ENCODE data around the gene PKHD1.

The PKHD1 gene

DNA sequence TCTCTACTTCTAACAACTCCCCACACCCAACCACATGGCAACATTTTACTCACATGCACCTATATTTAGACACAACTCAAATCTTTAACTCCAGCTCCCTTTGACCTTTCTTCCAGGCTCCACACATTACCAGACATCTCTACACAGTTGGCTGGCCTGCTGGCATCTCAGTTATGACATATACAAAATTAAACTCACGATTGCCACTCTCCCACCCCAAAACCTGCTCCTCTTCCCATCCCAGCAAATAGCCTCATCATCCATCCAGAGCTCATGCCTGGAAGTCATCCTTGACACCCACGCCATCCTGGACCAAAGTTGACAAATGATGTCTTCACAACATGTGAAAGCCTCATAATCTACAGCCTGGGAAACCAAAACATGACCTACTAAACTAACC, 176.6 kb downstream of the PKHD1 start:
- Histone ChIP-seq H3K4me1 (ENCODE audit: control insufficient read depth in 1 of 2, insufficient read depth in 2 of 2, low read length in 2 of 2) (no peaks in the 10 kb centered on the region), H2AK5ac (ENCODE audit: low read length) (no peak overlapping the region), H3K18ac (ENCODE audit: low read length) (no peak overlapping the region), H3K27ac (ENCODE audit: low read depth, low read length) (no peak overlapping the region), H3K79me2 (ENCODE audit: control insufficient read depth, insufficient read depth, low read length, poor library complexity) (no peaks in the 10 kb centered on the region), H2BK12ac (ENCODE audit: low read length) (no peak overlapping the region), H4K12ac (ENCODE audit: low read depth, low read length) (no peak overlapping the region), H3K23ac (ENCODE audit: low read length) (no peak overlapping the region), H3K4me3 (ENCODE audit: low read depth, low read length) (no peak overlapping the region), H3K4ac (ENCODE audit: low read depth, low read length) (no peak overlapping the region), H3K9me3 (ENCODE audit: insufficient read depth, low read depth, low read length) (no peaks in the 10 kb centered on the region), H3K4me2 (ENCODE audit: low read length) (no peak overlapping the region), H2BK5ac (ENCODE audit: low read depth, low read length, poor library complexity) (no peak overlapping the region), H3K14ac (ENCODE audit: low read length) (no peak overlapping the region), H2AFZ (ENCODE audit: insufficient read depth, low read length, poor library complexity) (no peak overlapping the region), H3K9ac (ENCODE audit: low read length) (no peak overlapping the region), H3K36me3 (ENCODE audit: control insufficient read depth in 1 of 2, insufficient read depth in 2 of 2, low read length in 2 of 2) (no peaks in the 10 kb centered on the region), H4K91ac (ENCODE audit: low read depth, low read length) (no peak overlapping the region), H3K27me3 (ENCODE audit: insufficient read depth, low read length) (no peaks in the 10 kb centered on the region), H2BK120ac (ENCODE audit: insufficient read depth, low read length, poor library complexity) (no peak overlapping the region), H4K8ac (ENCODE audit: low read depth, low read length) (no peak overlapping the region), H3K79me1 (ENCODE audit: low read length) (no peaks in the 10 kb centered on the region)
- DNase-seq: no peak
- WGBS (ENCODE audit: extremely low coverage, insufficient coverage, insufficient read length): no CpG with 5 or more reads among the region's 2 CpGs

DNA sequence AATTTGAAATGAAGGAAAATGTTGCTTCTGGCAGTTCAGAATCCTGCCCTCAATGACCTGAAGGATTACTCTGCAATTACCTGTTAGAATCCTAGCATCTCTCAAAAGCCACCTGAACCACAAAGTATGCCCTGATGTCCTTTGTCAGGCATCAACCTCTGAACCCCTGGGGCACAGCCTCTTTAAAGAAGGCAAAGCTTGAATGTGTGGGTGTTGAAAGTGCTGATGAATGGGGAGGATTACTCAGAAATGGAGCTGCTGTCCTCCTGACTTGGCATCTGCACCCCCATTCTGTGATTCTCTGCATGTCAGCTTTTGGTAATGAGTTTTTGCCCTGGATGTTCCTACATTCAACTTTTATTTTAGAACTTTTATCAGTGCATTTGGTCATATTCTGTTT, 179.2 kb downstream of the PKHD1 start:
- Histone ChIP-seq H2AFZ (ENCODE audit: insufficient read depth, low read length, poor library complexity) (no peak overlapping the region), H2AK5ac (ENCODE audit: low read length) (no peak overlapping the region)

DNA sequence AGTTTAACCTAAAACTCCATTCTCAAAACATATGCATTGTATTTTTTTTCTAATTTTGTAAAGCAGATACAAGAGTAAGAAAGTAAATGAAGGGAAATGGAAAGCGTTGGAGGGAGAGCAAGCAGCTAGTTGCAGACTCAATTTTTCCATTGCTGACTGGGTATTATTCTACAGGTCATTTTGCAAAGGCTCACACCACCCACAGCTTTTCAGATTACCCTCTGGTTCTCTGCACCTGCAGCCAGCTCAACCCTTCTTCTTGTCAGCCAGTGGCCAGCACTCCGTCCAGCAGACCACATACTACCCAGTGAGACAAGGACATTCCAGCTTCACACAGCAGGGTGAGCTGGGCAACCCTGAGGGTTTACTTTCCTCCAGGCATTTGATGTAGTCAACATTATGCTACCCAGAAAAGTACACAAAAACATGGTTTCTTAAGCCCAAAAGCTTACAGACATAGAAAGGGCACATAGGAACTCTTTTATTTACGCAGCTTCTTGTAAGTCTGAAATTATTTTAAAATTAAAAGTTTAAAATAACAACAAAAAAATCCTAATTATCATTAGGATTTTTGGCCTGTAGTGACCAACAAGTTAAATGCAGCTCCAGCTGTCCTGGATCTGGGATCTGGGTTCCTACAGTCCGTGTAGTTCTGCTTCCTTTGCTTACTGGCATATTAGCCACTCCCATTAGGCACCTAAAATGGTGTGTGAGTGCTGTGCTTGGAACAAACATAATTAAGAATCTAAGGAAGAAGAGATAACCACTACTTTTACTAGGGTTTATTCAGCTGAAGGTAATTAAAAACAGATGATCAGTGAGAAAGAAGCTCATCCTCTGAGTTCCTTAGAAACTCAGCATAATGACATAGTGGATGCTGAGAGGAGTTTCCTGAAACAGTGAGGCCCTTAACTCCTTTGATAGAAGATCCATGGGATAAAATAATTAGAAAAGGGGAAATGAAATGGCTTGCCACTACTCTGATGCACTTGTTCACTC, 185.3 kb downstream of the PKHD1 start:
- no peak overlapping the region for H3K18ac ChIP-seq (ENCODE audit: low read length)
- H2AFZ ChIP-seq (ENCODE audit: insufficient read depth, low read length, poor library complexity): no peak overlapping the region
- no peak for DNase-seq
- H2BK12ac ChIP-seq (ENCODE audit: low read length): no peak overlapping the region
- no peak overlapping the region for H4K91ac ChIP-seq (ENCODE audit: low read depth, low read length)
- no peak overlapping the region for H3K4ac ChIP-seq (ENCODE audit: low read depth, low read length)
- H3K4me2 ChIP-seq (ENCODE audit: low read length): no peak overlapping the region
- H3K4me1 ChIP-seq (ENCODE audit: control insufficient read depth in 1 of 2, insufficient read depth in 2 of 2, low read length in 2 of 2): no peaks in the 10 kb centered on the region
- no peaks in the 10 kb centered on the region for H3K27me3 ChIP-seq (ENCODE audit: insufficient read depth, low read length)
- H2AK5ac ChIP-seq (ENCODE audit: low read length): no peak overlapping the region
- H4K12ac ChIP-seq (ENCODE audit: low read depth, low read length): no peak overlapping the region
- H3K14ac ChIP-seq (ENCODE audit: low read length): no peak overlapping the region
- H3K27ac ChIP-seq (ENCODE audit: low read depth, low read length): no peak overlapping the region
- H3K4me3 ChIP-seq (ENCODE audit: low read depth, low read length): no peak overlapping the region
- H3K9me3 ChIP-seq (ENCODE audit: insufficient read depth, low read depth, low read length): no peaks in the 10 kb centered on the region
- no peak overlapping the region for H4K8ac ChIP-seq (ENCODE audit: low read depth, low read length)
- H3K9ac ChIP-seq (ENCODE audit: low read length): no peak overlapping the region
- no peak overlapping the region for H2BK5ac ChIP-seq (ENCODE audit: low read depth, low read length, poor library complexity)
- H3K79me2 ChIP-seq (ENCODE audit: control insufficient read depth, insufficient read depth, low read length, poor library complexity): no peaks in the 10 kb centered on the region
- no peaks in the 10 kb centered on the region for H3K79me1 ChIP-seq (ENCODE audit: low read length)
- H3K36me3 ChIP-seq (ENCODE audit: control insufficient read depth in 1 of 2, insufficient read depth in 2 of 2, low read length in 2 of 2): no peaks in the 10 kb centered on the region
- no CpG with 5 or more reads among the region's 4 CpGs for WGBS (ENCODE audit: extremely low coverage, insufficient coverage, insufficient read length)
- no peak overlapping the region for H2BK120ac ChIP-seq (ENCODE audit: insufficient read depth, low read length, poor library complexity)
- no peak overlapping the region for H3K23ac ChIP-seq (ENCODE audit: low read length)

More for the DNA sequence above, 179.2 kb downstream of the PKHD1 start:
- DNase-seq: no peak
- Histone ChIP-seq H3K18ac (ENCODE audit: low read length) (no peak overlapping the region), H3K27ac (ENCODE audit: low read depth, low read length) (no peak overlapping the region), H3K79me1 (ENCODE audit: low read length) (no peaks in the 10 kb centered on the region), H3K4me2 (ENCODE audit: low read length) (no peak overlapping the region), H4K8ac (ENCODE audit: low read depth, low read length) (no peak overlapping the region), H4K12ac (ENCODE audit: low read depth, low read length) (no peak overlapping the region), H2BK5ac (ENCODE audit: low read depth, low read length, poor library complexity) (no peak overlapping the region), H4K91ac (ENCODE audit: low read depth, low read length) (no peak overlapping the region), H3K4ac (ENCODE audit: low read depth, low read length) (no peak overlapping the region), H3K79me2 (ENCODE audit: control insufficient read depth, insufficient read depth, low read length, poor library complexity) (no peaks in the 10 kb centered on the region), H3K36me3 (ENCODE audit: control insufficient read depth in 1 of 2, insufficient read depth in 2 of 2, low read length in 2 of 2) (no peaks in the 10 kb centered on the region), H3K4me3 (ENCODE audit: low read depth, low read length) (no peak overlapping the region), H3K4me1 (ENCODE audit: control insufficient read depth in 1 of 2, insufficient read depth in 2 of 2, low read length in 2 of 2) (no peaks in the 10 kb centered on the region), H3K27me3 (ENCODE audit: insufficient read depth, low read length) (no peaks in the 10 kb centered on the region), H3K9me3 (ENCODE audit: insufficient read depth, low read depth, low read length) (no peaks in the 10 kb centered on the region), H3K14ac (ENCODE audit: low read length) (no peak overlapping the region), H3K23ac (ENCODE audit: low read length) (no peak overlapping the region), H3K9ac (ENCODE audit: low read length) (no peak overlapping the region), H2BK120ac (ENCODE audit: insufficient read depth, low read length, poor library complexity) (no peak overlapping the region), H2BK12ac (ENCODE audit: low read length) (no peak overlapping the region)

DNA sequence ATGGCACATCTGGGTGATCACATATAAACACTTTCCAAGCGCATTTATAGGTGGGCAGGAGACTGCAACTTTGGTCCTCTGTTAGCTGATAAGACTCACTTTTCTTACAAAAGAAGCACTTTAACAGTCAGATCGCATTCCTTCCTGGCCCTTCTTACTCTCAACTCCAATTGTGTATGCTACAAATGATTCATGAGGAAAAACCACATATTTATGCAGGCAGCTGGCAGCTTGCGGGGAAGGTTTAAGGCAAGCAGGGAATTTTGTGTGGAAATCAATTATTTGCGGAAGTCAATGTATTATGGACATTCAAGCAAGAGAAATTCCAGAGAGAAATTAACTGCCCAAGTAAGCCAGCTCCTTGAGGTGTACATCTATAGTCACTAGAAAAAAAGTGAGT, 194.0 kb downstream of the PKHD1 start:
- no peak overlapping the region for H3K4me2 ChIP-seq (ENCODE audit: low read length)
- no peak overlapping the region for H2AFZ ChIP-seq (ENCODE audit: insufficient read depth, low read length, poor library complexity)
- no peaks in the 10 kb centered on the region for H3K4me1 ChIP-seq (ENCODE audit: control insufficient read depth in 1 of 2, insufficient read depth in 2 of 2, low read length in 2 of 2)
- H3K9ac ChIP-seq (ENCODE audit: low read length): no peak overlapping the region
- H3K18ac ChIP-seq (ENCODE audit: low read length): no peak overlapping the region
- no peak overlapping the region for H3K27ac ChIP-seq (ENCODE audit: low read depth, low read length)
- no peak overlapping the region for H4K91ac ChIP-seq (ENCODE audit: low read depth, low read length)
- no peak overlapping the region for H3K4me3 ChIP-seq (ENCODE audit: low read depth, low read length)
- no CpG with 5 or more reads among the region's 4 CpGs for WGBS (ENCODE audit: extremely low coverage, insufficient coverage, insufficient read length)
- no peak overlapping the region for H2BK12ac ChIP-seq (ENCODE audit: low read length)
- no peak overlapping the region for H3K23ac ChIP-seq (ENCODE audit: low read length)
- H4K8ac ChIP-seq (ENCODE audit: low read depth, low read length): no peak overlapping the region
- H3K4ac ChIP-seq (ENCODE audit: low read depth, low read length): no peak overlapping the region
- H3K79me1 ChIP-seq (ENCODE audit: low read length): no peaks in the 10 kb centered on the region
- no peaks in the 10 kb centered on the region for H3K27me3 ChIP-seq (ENCODE audit: insufficient read depth, low read length)
- H2BK120ac ChIP-seq (ENCODE audit: insufficient read depth, low read length, poor library complexity): no peak overlapping the region
- DNase-seq: peak; percentile 37 to 66
- no peak overlapping the region for H4K12ac ChIP-seq (ENCODE audit: low read depth, low read length)
- no peak overlapping the region for H2AK5ac ChIP-seq (ENCODE audit: low read length)
- H3K9me3 ChIP-seq (ENCODE audit: insufficient read depth, low read depth, low read length): peaks cover 1% of the 10 kb centered on the region
- no peaks in the 10 kb centered on the region for H3K79me2 ChIP-seq (ENCODE audit: control insufficient read depth, insufficient read depth, low read length, poor library complexity)
- no peak overlapping the region for H3K14ac ChIP-seq (ENCODE audit: low read length)
- no peaks in the 10 kb centered on the region for H3K36me3 ChIP-seq (ENCODE audit: control insufficient read depth in 1 of 2, insufficient read depth in 2 of 2, low read length in 2 of 2)
- H2BK5ac ChIP-seq (ENCODE audit: low read depth, low read length, poor library complexity): no peak overlapping the region

Data from trophoblast cell (in vitro differentiated cells and primary cell).